PC-9 (cell line): Measurements from ENCODE around the gene MT1B. TPM values are rescaled to one million over a fixed set of nuclear protein-coding genes. Genes with fewer than 3 reads are reported as not detected.

Experiments used
- BruUV-seq: library from RNA; stranded (reverse); fragments of 400-500 nt; replicated peaks from 2 replicates; lab custom pipeline; 2021; lab: Mats Ljungman, UMichigan
- CTCF ChIA-PET: fragments of 300-600 bp; sonication (Branson Sonifier 250); formaldehyde crosslinking; loops from one replicate; lab custom pipeline; 2022; ENCODE audit warnings: antibody characterized with exemption; lab: Charles Lee
- POLR2A ChIA-PET: fragments of 300-600 bp; sonication (Branson Sonifier 250); formaldehyde crosslinking; loops from one replicate; lab custom pipeline; 2022; ENCODE audit warnings: antibody characterized with exemption; ENCODE audit not compliant: unreplicated experiment; lab: Charles Lee
- DNase-seq, 2 experiments: peaks; one replicate each; pipeline versions ENCODE4 v3.0.0 to v3.0.0-alpha.2; 2015 to 2022; ENCODE audit warnings: mixed read lengths in 1 of 2
- H2AFZ ChIP-seq: fragments of 200-600 bp; sonication (generic); 2 replicates; pipeline ENCODE4 v1.8.1; 2017; ENCODE audit warnings: antibody characterized with exemption
- H3F3A ChIP-seq: fragments of 200-600 bp; sonication (generic); 2 replicates; pipeline ENCODE4 v1.8.1; 2017; ENCODE audit warnings: antibody characterized with exemption, mild to moderate bottlenecking, low read depth; ENCODE audit not compliant: insufficient read depth
- H3K27ac ChIP-seq: fragments of 200-600 bp; sonication (generic); 2 replicates; pipeline ENCODE4 v1.6.1; 2016; ENCODE audit warnings: mixed run types
- H3K27me3 ChIP-seq: fragments of 200-600 bp; sonication (generic); 2 replicates; pipeline ENCODE4 v1.6.1; 2016; ENCODE audit warnings: low read depth, mixed run types; ENCODE audit not compliant: insufficient read depth
- H3K36me3 ChIP-seq: fragments of 200-600 bp; sonication (generic); 2 replicates; pipeline ENCODE4 v1.6.1; 2016; ENCODE audit warnings: low read depth, mixed run types
- H3K4me1 ChIP-seq: fragments of 200-600 bp; sonication (generic); replicated peaks from 2 replicates; pipeline ENCODE4 v1.6.1; 2016; ENCODE audit warnings: mixed run types; ENCODE audit not compliant: insufficient read depth
- H3K4me2 ChIP-seq: fragments of 200-600 bp; sonication (generic); 2 replicates; pipeline ENCODE4 v1.6.1; 2017; ENCODE audit warnings: mixed run types
- H3K4me3 ChIP-seq: fragments of 200-600 bp; sonication (generic); 2 replicates; pipeline ENCODE4 v1.6.1; 2016; ENCODE audit warnings: mixed run types
- H3K79me2 ChIP-seq: fragments of 200-600 bp; sonication (generic); 2 replicates; pipeline ENCODE4 v1.6.1; 2017; ENCODE audit warnings: low read depth, mixed run types
- H3K9me2 ChIP-seq: fragments of 200-600 bp; sonication (generic); 2 replicates; pipeline ENCODE4 v1.8.1; 2017; ENCODE audit warnings: mild to moderate bottlenecking; ENCODE audit not compliant: insufficient read depth
- H3K9me3 ChIP-seq: fragments of 200-600 bp; sonication (generic); 2 replicates; pipeline ENCODE4 v1.8.1; 2016; ENCODE audit warnings: low read depth; ENCODE audit not compliant: insufficient read depth
- H4K20me1 ChIP-seq: fragments of 200-600 bp; sonication (generic); 2 replicates; pipeline ENCODE4 v1.8.1; 2017; ENCODE audit not compliant: insufficient read depth
- EZH2 ChIP-seq: fragments of 200-600 bp; sonication (generic); IDR thresholded peaks from 2 replicates; pipeline ENCODE4 v1.8.0; 2017; ENCODE audit warnings: antibody characterized with exemption, low read depth
- intact Hi-C: fragments of 100-400 bp; cut with micrococcal nuclease; formaldehyde crosslinking; loops from one replicate; pipeline ENCODE4 v1.10.0; 2022; ENCODE audit not compliant: unreplicated experiment
- total RNA-seq: library from RNA; stranded (reverse); gene quantifications from 2 replicates; pipeline ENCODE4 v1.2.3, GENCODE V29; 2021
- TF ChIP-seq, protein P1 (sequence below): fragments of 200-600 bp; sonication (generic); conservative IDR thresholded peaks from 2 replicates; pipeline ENCODE4 v1.6.1; 2017; ENCODE audit warnings: mixed run types, antibody characterized with exemption, mild to moderate bottlenecking, moderate library complexity

Gene MT1B
- total RNA-seq, 1 experiment from 2014 or later = not detected

DNA sequence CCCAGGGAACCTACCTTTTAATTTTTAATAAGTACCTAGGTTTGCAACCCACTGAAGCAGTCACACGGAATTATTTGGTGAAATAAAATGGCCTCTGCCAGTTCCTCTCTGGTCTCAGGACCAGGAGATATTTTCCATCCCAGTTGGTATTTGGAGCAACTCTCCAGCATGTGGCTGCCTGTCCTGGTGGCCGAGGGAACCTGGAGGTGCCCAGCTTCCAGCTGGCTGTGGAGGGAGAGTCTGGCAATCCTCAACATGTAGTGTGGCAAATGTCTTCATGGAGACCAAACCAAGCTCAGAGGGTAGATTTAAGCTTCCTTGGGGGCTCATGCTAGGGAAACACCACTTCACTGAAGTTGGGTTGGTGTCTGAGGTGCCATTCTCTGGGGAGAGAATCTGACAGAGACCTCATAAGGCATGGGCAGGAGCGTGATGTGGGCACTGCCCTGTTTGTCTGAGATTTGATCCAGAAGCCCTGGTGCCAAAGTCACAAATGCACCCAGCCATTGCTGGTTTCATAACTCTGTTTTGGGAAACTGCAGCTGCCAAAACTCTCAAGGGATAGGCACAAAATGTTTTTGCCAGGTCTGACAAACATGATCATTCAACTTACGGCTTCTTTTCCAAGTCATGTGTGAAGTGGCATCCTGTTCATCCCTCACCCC, 33.4 kb downstream of the MT1B start:
- Histone ChIP-seq H3K4me2 (no peak overlapping the region), H3K27ac (no peak overlapping the region)
- DNase-seq = no peak

DNA sequence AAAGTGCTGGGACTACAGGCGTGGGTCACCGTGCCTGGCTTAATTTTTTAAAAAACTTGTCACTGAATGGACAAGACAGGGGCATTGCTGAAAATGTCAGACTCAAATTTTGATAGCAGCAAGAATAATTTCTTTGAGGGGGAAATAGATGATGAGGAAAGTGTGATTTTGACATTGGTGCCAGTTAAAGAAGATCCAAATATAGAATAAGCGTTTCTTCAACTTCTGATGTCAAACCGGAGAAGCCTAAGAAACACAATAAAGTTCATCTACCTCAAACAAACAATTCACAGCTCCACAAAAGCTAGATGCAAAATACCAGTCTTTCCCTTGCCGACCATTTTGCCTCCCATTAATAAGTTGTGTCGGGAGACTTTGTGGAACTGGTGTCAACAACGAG, 35.1 kb downstream of the MT1B start:
- H3K79me2 ChIP-seq = no peaks in the 10 kb centered on the region
- no peaks in the 10 kb centered on the region for H4K20me1 ChIP-seq
- peaks cover 18% of the 10 kb centered on the region for H3F3A ChIP-seq
- H3K4me2 ChIP-seq = no peak overlapping the region
- TF ChIP-seq EZH2 = no peak
- TF ChIP-seq, protein P1, sequence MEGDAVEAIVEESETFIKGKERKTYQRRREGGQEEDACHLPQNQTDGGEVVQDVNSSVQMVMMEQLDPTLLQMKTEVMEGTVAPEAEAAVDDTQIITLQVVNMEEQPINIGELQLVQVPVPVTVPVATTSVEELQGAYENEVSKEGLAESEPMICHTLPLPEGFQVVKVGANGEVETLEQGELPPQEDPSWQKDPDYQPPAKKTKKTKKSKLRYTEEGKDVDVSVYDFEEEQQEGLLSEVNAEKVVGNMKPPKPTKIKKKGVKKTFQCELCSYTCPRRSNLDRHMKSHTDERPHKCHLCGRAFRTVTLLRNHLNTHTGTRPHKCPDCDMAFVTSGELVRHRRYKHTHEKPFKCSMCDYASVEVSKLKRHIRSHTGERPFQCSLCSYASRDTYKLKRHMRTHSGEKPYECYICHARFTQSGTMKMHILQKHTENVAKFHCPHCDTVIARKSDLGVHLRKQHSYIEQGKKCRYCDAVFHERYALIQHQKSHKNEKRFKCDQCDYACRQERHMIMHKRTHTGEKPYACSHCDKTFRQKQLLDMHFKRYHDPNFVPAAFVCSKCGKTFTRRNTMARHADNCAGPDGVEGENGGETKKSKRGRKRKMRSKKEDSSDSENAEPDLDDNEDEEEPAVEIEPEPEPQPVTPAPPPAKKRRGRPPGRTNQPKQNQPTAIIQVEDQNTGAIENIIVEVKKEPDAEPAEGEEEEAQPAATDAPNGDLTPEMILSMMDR = no peak
- H3K4me1 ChIP-seq = peaks cover 45% of the 10 kb centered on the region
- no peak overlapping the region for H3K27ac ChIP-seq
- no peak for DNase-seq
- H3K36me3 ChIP-seq = no peaks in the 10 kb centered on the region
- H3K27me3 ChIP-seq = no peaks in the 10 kb centered on the region
- no TSS peak for BruUV-seq
- H2AFZ ChIP-seq = no peak overlapping the region
- intact Hi-C loops = no loop called here
- ChIA-PET CTCF (no interaction called here), POLR2A (no interaction called here)
- H3K9me3 ChIP-seq = peaks cover 6% of the 10 kb centered on the region; the same call in 1 of the 2 replicates
- H3K4me3 ChIP-seq = no peak overlapping the region
- H3K9me2 ChIP-seq = no peaks in the 10 kb centered on the region

More for the DNA sequence above, 33.4 kb downstream of the MT1B start:
- ChIA-PET POLR2A (no interaction called here), CTCF (no interaction called here)
- H3K36me3 ChIP-seq = no peaks in the 10 kb centered on the region
- H3K4me1 ChIP-seq = peaks cover 45% of the 10 kb centered on the region
- no TSS peak for BruUV-seq
- H3K27me3 ChIP-seq = no peaks in the 10 kb centered on the region
- H2AFZ ChIP-seq = no peak overlapping the region
- no peak overlapping the region for H3K4me3 ChIP-seq
- no peaks in the 10 kb centered on the region for H3K9me2 ChIP-seq
- no peaks in the 10 kb centered on the region for H3K79me2 ChIP-seq
- intact Hi-C loops = loop anchor here (5.0 kb wide), 1 partner anchor 43 kb away; no protein-coding TSS in a partner anchor
- TF ChIP-seq, protein P1 = no peak
- TF ChIP-seq EZH2 = no peak
- no peaks in the 10 kb centered on the region for H4K20me1 ChIP-seq
- peaks cover 31% of the 10 kb centered on the region for H3F3A ChIP-seq
- H3K9me3 ChIP-seq = peaks cover 6% of the 10 kb centered on the region; the same call in 1 of the 2 replicates

DNA sequence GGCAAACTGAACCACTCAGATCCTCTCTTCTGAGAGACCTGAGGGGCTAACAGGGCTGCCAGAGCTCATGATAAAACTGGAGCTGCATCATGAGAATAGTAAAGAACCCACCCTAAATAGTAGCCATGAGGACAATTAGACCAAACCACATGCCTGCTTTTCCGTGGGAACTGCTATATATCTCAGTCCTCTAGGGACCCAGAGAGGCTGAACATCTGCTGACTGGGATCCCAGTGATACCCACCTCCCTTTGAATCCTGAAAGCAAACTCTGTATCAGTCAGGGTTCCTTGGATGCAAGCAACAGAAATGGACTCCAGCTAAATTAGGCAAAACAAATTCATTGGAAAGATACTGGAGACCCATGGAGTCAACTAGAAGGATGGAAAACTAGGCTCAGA, 37.1 kb downstream of the MT1B start:
- ChIA-PET CTCF (no interaction called here), POLR2A (interaction anchor here (0.6 to 0.7 kb wide), 2 partner anchors 9 to 27 kb away, joined by 3 to 7 read pairs; no protein-coding TSS in a partner anchor)
- Histone ChIP-seq H3K4me1 (peaks cover 45% of the 10 kb centered on the region), H4K20me1 (no peaks in the 10 kb centered on the region), H3K27ac (peak overlapping the region; percentile 35), H3K36me3 (no peaks in the 10 kb centered on the region), H3K79me2 (no peaks in the 10 kb centered on the region), H3F3A (peaks cover 22% of the 10 kb centered on the region), H3K4me2 (peak overlapping the region; percentile 50; the same call in 1 of the 2 replicates), H3K9me2 (no peaks in the 10 kb centered on the region), H3K4me3 (no peak overlapping the region), H2AFZ (no peak overlapping the region), H3K27me3 (no peaks in the 10 kb centered on the region), H3K9me3 (peaks cover 6% of the 10 kb centered on the region; the same call in 1 of the 2 replicates)
- intact Hi-C loops = no loop called here
- no peak for TF ChIP-seq EZH2
- TF ChIP-seq, protein P1 = no peak
- no peak for DNase-seq
- BruUV-seq = no TSS peak
